H1 (cell line): Measurements from ENCODE around the gene PRR33.

Source experiments
- CHD1 ChIP-seq: IDR thresholded peaks from 2 replicates; pipeline ENCODE4 v1.6.1; 2012; ENCODE audit warnings: low read depth, low read length, improper control_type of control experiment
- CTCF ChIP-seq, 3 experiments: IDR thresholded peaks; 1 replicate in 2 of 3; 2 replicates in 1 of 3; pipeline versions ENCODE4 v1.5.1 to v1.6.1; 2011; ENCODE audit warnings: low read length in 3 of 3, mild to moderate bottlenecking in 3 of 3, inconsistent platforms in 2 of 3, low read depth in 1 of 3, moderate library complexity in 1 of 3; ENCODE audit not compliant: insufficient read depth in 1 of 3; ENCODE audit errors: control extremely low read depth in 1 of 3
- GABPA ChIP-seq: IDR thresholded peaks from 2 replicates; pipeline ENCODE4 v1.6.1; 2011; ENCODE audit warnings: mild to moderate bottlenecking, low read length, moderate library complexity, borderline replicate concordance; ENCODE audit not compliant: insufficient read depth

DNA sequence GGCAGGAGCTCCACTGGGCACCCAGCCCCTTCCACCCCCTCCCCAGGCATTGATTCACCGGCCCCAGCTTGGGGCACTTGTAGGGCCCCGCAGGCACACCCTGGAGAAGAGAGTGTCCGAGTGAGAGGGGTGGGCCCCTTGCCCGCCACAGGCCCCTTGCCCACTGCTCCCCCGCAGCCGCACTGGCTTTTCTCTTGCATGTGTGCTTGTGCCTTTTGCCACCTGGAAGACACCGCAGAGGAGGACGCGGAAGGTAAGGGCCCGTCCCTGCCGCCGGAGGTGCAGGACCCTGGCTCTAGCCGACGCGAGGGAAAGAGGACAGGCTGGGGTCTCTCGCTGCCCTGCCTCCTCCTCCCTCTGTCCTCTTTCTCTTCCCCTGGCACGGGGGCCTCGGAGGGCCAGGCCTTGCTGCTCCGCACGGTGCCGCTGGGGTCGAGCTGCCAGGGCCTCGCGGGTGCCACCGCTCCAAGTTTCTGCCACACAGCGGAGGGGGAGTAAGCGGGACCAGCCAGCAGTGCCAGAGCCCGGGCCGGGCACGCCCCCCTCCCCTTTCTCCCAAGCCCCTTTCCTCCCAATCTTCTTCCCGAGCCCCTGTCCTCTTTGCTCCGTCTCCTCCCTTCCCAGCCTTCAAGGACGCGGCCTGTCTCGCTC, 37.3 kb upstream of the PRR33 start:
- no peak for TF ChIP-seq CTCF (IDR thresholded peaks at IDR 0.05; ENCODE audit: control extremely low read depth in 1 of 3, insufficient read depth in 1 of 3, low read depth in 1 of 3, low read length in 3 of 3)
- no peak for TF ChIP-seq CHD1
- TF ChIP-seq GABPA: no peak
